GM21423 (cell line): ENCODE data around the gene ZDHHC14.

ENCODE experiments used
- ATAC-seq: cut with Tn5 transposase; IDR thresholded peaks from one replicate; pipeline ENCODE4 v1.9.1; 2021; ENCODE audit warnings: mild to moderate bottlenecking, moderate library complexity; ENCODE audit not compliant: unreplicated experiment

The ZDHHC14 gene

DNA sequence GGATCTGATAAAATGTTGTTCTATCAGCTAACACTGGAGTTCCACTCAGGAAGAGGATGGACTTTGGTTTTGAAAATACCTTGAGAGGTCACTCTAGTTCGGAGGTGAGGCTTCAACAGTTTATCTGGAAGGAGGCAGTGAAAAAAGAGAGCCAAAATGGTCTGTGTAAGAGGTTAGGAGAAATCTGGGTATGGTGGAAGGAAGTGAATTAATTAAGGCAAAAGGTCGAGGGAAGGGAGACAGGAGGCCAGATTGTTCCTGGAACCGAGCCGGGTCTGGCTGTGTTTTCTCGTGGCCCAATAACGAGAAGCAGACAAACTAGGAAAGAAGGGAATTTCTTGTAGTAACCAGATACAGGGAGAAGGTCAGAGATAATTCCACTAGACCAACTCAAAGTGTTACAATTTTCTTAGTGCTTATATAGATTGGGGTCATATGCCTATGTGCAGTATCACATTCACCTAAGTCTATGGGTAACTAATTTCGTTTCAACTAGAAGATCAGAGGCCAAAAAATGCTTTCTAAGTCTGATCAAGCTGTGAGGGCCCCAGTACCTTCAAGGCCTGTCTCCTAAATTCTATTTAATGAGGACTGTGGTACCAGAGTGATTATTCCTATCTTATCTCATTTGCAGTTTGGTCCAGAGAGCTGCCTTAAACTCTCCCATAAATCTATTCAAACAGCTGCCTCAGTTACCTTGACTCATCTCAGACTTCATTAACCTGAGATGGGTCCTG, 346.1 kb downstream of the ZDHHC14 start:
- ATAC-seq = no peak
